ENCODE results near the gene NEK11.
A peak's percentile ranks its signal among the peaks of the same experiment; 100 is the strongest.
"Not testable (repeated sequence)": the region's sequence is repeated elsewhere in the genome, so short reads cannot be mapped to it uniquely, and the experiment has no call there.

Gene NEK11

GRCh38 chr3:131363275-131363674 is 336.6 kb downstream of the NEK11 start:
- DNase-seq: no peak

DNA sequence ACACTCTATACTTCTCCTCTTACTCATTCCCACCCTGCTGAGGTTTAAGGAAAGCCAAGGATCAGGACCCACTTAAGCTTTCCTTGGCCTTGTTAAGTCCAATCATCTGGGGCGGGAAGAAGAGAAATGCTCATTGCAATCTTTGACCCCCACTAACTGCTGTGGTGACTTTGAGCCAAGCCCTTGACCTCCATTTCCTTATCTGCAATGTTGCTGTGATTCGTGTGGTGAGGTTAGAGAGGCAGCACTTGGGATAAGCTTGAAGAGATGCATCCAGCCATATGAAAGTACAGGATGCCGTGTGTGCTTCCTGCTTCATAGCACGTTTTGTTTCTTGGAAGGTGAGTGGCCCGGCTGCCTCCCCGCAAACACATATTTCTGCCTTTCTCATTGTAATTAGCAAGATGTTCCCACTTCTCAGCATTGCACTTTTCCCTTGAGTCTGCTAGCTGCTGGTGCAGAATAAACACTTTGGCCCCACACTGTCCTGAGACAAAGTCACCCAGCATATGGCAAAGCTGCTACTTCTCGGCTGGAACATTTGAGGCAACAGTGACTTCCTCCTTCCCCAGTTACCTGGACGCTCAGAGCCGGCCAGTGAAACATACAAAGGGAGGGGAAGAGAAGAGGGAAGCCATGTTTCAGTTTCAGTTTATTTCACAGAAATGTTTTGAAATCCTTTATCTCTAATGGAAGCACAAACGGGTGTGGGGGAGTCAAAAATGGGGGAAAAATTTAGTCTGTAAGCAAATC is 344.4 kb downstream of the NEK11 start:
- DNase-seq: no peak

GRCh38 chr3:131371688-131372066 is 345.0 kb downstream of the NEK11 start:
- no peak for DNase-seq

- DNase-seq: no peak
Observed at GRCh38 chr3:131374741-131375140, 348.1 kb downstream of the NEK11 start.

DNA sequence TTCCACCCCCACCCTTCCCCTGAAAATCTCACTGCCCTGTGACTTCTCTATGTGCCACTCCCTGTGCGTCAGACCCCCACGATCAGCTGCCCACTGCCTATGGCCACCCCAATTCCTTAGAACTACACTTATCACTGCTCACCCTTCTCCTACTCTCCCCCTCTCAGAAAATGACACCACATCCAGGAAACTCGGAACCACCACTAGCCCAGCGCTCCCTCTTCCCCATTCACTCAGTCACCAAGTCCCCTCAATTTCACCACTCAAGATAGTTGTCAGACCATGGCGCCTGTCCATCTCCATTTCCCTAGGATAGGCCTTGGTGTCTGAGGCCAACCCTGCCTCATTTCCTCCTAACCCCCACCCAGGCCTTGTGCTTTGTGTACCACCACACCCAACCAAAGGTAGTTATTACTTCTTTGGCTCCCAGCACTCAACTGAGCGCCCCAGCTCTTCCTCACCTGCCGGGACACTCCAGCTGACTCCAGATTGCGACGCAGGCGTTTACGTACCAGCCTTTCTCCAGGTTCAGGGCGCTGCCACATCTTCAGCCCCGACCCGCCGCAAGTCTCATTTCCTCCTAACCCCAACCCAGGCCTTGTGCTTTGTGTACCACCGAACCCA is 354.3 kb downstream of the NEK11 start:
- not testable (repeated sequence) for DNase-seq

DNA sequence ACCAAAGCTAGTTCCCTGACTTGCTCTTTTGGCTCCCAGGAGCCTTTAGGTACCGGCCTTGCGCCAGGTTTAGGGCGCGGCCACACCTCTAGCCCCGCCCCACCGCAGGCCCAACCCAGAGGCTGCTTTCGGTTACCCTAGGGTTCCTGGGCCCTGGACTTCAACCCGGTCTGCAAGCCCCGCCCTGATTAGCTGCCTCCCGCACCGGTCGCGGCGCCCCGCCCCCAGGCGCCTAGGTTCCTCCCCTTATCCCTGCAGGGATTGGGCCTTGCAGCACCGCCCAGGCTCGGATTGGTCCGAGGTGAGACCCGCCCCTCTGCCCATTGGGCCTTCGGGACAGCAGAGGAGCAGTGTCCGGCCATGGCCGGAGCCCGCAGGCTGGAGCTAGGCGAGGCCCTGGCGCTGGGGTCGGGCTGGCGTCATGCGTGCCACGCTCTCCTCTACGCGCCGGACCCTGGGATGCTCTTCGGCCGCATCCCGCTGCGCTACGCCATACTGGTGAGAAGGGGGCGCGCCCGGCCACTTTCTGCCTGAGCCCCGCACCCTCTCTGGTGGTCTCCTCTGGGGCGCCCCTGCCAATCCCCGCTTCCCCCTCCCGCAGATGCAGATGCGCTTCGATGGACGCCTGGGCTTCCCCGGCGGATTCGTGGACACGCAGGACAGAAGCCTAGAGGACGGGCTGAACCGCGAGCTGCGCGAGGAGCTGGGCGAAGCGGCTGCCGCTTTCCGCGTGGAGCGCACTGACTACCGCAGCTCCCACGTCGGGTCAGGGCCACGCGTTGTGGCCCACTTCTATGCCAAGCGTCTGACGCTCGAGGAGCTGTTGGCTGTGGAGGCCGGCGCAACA is 355.0 kb downstream of the NEK11 start, which contains the start of gene NUDT16:
NUDT16 (plus strand) TSS at position 330 of the 847 bp plus-strand sequence; CDS start at position 361, 31 bp downstream.
- DNase-seq: peak; percentile 98

DNA sequence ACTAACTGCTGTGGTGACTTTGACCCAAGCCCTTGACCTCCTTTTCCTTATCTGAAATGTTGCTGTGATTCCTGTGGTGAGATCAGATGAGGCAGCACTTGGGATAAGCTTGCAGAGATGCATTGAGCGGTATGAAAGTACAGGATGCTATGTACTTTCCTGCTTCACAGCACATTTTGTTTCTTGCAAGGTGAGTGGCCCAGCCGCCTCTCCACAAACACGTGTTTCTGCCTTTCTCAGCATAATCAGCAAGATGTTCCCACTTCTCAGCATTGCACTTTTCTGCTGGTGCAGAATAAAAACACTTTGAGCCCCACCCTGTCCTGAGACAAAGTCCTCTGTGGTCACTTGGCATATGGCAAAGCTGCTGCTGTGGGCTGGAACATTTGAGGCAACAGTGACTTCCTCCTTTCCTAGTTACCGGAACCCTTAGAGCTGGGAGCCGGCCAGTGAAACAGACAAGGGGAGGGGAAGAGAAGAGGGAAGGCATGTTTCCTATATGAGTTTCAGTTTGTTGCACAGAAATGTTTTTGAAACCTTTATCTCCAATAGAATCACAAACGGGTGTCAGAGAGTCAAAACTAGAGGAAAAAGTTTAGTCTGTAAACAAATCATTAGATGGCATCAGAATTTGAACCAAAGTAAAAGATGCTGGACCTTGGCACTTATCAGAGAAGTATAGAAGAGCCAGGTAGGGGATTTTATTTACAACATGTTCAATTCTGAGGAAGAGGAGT is 359.9 kb downstream of the NEK11 start:
- DNase-seq: peak; percentile 37

DNA sequence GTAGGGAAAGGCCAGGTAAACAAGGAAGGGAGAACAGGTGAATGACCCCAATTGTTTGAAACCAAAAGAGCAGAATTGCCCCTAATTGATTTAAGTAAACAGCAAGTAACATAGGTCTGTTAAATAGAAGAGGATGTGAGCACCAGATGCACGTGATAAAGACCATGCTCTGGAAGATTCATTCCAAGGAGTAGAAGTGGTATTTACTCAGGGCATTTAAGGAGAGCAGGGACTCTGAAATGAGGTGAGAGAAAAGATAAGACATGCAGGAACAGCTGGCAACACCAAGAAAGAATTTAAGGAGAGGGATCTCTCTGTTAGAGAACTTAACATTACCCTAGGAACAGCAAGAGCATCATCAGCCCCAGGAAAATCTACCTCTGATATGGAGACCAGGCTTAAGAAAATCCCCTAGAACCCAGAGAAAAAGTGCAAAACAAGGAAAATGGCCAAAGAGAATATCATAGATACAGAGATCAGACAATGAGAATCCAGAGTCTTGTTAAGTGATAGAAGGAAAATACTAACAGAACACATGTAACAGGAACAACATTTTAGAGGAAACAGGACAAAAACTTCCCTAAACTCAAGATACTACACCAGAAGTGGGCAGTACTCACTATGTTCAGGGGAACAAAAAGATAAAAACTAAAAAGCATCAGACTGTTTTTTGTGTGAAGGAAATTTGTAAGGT is 361.3 kb downstream of the NEK11 start:
- DNase-seq: no peak

DNA sequence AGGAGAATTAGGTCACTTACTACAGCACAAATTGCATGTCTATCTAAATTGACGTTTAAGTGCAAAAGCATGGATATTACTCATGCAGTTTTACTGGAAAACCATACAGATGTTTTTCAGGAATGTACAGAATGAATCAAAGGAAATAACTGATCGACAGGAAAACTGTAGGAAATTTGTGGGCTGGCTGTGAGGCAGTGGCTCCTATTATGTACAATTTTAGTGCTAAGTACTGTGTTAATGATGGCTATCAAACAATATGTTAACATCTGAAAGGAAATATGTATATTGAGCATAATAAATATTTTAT is 361.8 kb downstream of the NEK11 start:
- DNase-seq: no peak

- DNase-seq: no peak
Observed at GRCh38 chr3:131390331-131390730, 363.7 kb downstream of the NEK11 start.

GRCh38 chr3:131393051-131393450 is 366.4 kb downstream of the NEK11 start:
- no peak for DNase-seq

DNA sequence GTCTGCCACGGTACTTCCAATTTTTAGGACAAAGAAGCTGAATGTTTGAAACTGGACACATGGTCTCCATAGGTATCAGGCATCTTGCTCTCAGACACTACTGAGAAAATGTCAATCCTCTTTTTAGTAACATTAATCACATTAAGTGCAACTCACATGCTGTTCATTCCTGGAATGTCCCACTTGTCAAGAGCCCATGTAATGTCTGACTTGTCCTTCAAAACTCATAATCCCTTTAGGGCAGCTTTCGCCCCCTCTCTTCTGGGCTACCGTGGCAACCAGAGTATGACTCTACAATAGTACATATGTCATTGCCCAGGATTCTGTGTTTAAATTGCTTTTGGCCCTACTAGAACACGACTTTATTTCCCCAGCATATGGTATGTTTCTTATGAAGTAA is 367.2 kb downstream of the NEK11 start:
- no peak for DNase-seq

- no peak for DNase-seq
Observed at GRCh38 chr3:131394400-131394799, 367.7 kb downstream of the NEK11 start.

DNA sequence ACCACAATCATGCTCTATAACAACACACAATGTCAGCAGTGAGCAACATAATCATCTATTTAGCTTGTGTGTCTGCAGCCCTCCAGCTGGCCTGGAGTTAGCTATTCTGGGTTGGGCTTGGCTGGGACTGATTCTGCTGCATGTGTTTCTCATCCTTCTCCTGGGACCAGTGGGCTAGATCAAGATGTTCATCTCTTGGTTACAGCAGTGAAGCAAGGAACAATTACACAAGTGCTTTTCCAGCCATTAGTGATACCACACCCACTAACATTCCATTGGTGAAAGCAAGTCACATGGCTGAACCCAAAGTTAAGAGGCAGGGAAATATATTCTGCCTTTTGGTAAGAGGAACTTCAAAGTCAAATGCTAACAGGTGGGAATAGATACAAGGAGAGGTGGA is 369.5 kb downstream of the NEK11 start:
- no peak for DNase-seq

- no peak for DNase-seq
Observed at GRCh38 chr3:131397889-131398288, 371.2 kb downstream of the NEK11 start.

Measured in CD4-positive, alpha-beta T cell treated with Interleukin-15 for 1 hour (primary cell).